Measurements from ENCODE around the gene MYO1D.
A peak's percentile ranks its signal among the peaks of the same experiment; 100 is the strongest.

The MYO1D gene

GRCh38 chr17:32496395-32497073 lies 380.4 kb downstream of the MYO1D start:
- no peak for DNase-seq

GRCh38 chr17:32495359-32496231 lies 381.3 kb downstream of the MYO1D start:
- DNase-seq, result no peak

DNA sequence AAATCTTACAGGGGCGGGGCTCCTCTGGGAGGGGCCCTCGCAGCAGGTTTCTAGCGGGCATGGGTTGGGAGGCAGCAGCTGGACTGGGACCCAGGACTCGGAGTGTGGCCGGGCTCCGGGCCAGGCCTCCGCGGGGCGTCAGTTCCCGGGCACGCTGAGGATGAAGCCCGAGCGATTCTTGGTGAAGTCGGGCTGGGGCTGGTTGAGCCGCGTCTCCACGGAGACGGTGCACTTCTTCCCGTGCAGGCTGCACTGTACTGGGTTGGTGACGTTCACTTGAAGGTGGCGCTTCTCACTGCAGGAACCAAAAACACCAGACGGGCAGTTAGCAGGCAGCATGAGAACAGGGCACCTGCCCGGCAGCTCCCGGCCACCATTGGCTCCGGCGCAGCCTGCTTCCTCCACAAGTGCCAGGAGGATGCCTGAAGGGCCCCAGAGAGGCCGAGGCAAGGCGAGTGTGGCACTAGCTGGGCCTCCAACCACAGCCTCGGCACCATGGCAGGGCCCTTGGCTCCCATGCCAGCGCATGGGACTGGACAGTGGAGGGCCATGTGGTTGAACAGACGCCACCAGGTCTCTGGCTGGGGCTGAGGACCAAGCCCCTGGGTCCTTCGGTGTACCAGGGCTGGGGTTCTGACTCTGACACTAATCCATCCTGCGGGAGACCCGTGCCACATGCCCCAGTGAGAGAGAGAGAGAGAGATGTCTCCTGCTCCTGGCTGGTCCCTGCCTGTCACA lies 382.1 kb downstream of the MYO1D start:
- DNase-seq, result no peak

- no peak for DNase-seq
These were observed 382.9 kb downstream of the MYO1D start for GRCh38 chr17:32493976-32494513.

GRCh38 chr17:32493571-32493970 lies 383.4 kb downstream of the MYO1D start:
- no peak for DNase-seq

DNA sequence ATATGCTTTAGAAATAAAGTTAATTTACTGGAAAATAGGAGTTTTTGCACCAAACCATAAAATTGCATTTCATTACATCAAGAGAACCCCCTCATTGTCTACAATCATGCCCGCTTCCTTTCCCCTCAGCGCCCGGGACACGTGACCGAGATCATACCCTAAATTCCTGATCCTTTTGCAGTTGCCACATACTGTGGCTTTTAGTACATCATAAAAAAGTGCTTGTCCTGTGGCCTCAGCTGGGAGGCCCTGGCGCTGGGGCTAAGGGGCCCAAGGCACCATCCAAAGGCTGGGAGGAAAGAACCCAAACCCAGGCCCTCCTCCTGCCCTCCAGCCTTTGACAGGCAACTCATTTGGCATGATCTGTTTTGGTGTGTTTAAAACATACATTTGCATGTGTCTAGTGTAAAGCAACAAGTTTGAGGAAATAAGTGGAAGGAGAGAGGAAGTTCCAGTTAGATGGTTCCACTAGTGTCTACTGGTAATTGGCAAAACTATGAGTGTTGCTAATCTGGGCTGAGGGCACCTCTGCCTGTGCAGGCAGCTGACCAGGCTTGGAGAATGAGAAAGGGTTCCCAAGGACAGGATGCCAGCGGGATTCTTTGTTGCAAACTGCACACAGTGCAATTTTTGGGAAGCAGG lies 384.2 kb downstream of the MYO1D start:
- no peak for DNase-seq

GRCh38 chr17:32492264-32492589 lies 384.7 kb downstream of the MYO1D start:
- no peak for DNase-seq

DNA sequence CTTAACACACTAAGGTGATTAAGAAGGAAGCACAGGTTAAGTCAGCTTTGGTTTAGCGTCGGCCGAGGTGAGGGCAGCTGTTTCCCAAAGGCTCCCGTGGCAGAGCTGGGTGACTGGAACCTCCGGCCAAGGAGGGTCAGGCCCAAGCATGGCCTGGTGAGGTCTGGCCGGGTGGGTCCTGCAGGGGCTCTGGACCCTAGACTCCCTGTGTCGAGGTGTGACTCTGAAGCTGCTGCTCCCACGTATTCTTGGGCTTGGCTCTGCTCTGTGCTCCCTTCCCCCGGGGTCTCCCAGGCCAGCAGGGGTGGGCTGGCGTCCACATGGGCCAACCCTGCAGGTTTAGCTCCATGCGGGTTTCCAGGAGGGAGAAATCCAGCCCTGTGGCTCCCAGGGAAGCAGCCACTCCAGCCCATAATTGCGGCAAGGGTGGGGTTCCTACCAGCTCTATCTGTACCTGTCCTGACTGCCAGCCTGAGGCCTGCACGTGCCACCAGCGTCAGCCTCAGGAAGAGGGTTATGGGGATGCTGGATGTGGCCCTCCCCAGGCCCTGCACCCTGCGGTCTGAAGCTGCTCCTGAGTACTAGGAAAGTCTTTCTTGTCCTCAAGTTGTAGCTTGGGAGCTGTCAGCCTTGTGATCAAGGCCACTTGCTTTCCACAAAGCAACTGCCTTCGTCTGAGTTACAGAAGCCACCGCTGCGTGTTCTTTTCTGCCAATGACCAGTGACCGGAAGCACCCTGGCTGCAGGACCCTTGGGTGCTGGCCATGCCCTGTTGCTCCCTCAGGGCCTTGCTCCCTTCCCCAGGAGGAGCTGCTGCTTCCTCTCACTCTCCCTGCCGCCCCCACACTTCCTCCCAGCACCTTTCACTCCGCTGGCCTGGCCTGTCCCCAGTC lies 385.3 kb downstream of the MYO1D start:
- DNase-seq, result no peak

- no peak for DNase-seq
These were observed 386.8 kb downstream of the MYO1D start for GRCh38 chr17:32490101-32490482.

DNA sequence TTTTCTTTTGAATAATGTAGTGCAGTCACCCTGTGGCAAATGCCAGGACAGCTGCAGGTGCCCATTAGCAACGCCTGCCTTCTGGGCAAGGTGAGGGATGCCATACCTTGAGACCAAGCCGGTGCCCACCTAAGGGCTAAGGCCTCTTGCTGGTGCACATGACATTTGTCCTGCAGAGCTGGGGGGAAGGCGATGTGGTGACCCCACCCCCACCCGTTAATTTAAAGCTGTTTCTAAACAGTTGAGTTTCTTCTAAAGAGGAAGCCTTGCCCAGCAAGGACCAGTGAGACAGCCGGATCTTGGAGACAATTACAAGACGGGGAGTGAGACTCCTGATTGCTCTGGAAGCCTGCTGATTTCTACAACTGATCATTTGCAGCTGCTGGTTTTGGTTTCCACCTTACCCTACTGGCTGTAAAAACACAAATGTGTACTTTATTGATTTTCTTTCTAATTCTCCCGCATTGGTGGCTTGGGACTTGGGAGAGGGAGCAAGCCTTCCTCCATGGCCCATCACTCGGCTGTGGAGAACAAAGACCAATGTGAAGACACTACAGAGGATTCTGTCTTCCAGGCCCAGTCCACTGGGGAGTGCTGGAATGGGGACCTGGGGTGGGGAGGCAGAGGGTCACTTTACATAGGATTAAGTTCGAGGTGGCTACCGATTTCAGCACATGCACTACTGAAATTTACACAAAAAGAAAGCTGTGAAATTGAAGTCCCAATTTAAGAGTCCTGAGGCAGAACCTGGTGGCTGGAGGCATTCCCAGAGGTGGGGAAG lies 387.4 kb downstream of the MYO1D start:
- DNase-seq, result no peak

- DNase-seq, result no peak
These were observed 388.2 kb downstream of the MYO1D start for GRCh38 chr17:32488604-32489180.

- DNase-seq, result no peak
These were observed 388.8 kb downstream of the MYO1D start for GRCh38 chr17:32488177-32488542.

DNA sequence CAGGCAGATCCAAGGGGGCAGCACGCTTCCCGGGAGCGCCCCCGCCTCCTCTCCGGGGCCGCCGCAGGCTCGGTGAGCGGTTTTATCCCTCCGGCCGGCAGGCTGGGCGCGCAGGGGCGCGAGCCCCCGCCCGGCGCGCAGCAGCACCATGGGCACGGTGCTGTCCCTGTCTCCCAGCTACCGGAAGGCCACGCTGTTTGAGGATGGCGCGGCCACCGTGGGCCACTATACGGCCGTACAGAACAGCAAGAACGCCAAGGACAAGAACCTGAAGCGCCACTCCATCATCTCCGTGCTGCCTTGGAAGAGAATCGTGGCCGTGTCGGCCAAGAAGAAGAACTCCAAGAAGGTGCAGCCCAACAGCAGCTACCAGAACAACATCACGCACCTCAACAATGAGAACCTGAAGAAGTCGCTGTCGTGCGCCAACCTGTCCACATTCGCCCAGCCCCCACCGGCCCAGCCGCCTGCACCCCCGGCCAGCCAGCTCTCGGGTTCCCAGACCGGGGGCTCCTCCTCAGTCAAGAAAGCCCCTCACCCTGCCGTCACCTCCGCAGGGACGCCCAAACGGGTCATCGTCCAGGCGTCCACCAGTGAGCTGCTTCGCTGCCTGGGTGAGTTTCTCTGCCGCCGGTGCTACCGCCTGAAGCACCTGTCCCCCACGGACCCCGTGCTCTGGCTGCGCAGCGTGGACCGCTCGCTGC lies 389.3 kb downstream of the MYO1D start:
- no peak for DNase-seq

GRCh38 chr17:32486701-32487472 lies 390.0 kb downstream of the MYO1D start, which contains the start of gene CDK5R1:
TSS of gene CDK5R1 (plus strand) at chr17:32486993. CDS start at chr17:32487621, 628 bp downstream.
- peak; percentile 76 for DNase-seq

DNA sequence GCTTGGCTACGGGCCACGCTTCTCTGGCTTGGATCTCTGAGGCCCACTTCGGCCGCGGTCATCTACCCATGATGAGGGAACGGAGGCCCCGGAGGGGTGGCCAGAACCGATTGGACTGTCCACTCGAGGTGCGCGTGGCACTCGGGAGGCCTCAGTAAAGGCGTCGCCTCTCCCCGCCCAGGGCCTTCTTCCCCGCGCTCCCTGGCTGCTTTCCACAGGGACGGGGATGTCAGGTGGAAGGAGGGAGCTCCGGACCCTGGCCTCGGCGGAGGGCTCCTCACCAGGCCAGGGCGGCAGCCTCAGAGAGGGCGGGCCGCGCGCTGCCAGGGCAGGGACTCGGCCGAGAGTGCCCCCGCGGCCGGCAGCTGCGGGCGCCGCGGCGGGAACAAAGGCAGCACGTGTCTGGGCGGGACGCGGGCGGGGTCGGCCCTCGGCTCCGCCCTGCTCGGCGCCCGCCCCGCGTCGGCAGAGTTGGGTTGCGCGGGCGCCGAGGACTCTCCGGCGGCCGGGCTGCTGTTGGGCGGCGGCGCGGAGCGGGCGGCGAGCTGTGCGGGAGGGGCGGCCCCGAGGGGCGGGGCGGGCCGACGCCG lies 390.7 kb downstream of the MYO1D start:
- DNase-seq, result peak; percentile 90

DNA sequence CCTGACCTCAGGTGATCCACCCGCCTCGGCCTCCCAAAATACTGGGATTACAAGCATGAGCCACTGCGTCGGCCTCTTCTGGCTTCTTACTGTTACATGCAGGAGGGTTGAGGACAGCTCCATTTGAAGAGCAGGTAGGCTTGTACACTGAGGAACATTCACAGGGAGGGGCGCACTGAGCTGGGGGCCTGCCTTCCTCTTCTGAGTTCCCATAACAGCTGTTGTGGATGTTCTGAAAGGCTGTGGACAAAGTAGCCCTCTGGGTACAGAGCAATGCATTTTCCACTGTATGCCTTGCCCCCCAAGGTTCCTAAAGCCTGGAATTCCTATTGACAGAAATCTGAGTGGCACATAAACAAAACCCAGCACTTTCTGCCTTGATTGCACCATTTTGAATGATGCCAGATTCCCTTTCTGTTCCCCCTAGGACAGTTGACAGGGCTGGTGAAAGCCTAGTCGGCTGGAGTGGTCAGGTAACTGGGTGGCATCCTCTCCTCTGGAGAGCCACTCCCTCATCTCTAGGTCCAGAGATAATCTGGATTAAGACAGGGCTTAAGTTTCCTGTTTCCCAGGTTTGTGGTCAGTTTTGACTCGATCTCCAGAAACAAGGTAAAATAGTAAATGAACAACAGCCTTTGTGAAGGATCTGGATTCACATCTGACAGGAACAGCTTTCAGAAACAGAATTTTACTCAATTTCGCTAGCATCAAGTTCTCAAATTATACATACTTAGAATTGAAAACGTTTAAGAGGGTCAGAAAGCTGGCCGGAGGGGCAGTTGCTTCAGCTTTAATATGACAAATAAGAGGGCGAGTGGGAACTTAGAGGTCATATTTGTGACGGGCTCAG lies 391.4 kb downstream of the MYO1D start:
- DNase-seq, result peak; percentile 32

- DNase-seq, result no peak
These were observed 392.3 kb downstream of the MYO1D start for GRCh38 chr17:32484628-32485027.

DNA sequence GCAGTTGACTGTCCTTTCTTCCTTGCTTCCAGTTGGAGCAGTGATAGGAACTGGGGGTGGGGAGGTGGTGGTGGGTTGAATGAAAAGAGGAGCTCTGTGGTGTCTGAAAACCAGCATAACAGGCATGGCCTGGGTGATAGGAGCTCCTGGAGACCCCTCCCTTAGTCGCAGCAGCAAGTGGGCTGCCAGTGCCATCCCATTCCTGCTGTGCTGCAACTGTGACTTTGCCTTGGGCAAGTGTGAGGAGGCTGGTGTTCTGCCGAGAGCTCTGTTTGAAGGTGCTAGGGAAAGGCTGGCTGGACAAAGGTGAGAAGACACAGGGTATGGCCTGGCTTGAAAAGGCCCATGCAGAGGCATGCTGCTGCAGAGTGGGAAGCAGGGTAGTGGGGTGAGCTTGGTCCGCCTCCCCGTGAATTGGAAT lies 392.9 kb downstream of the MYO1D start:
- DNase-seq, result no peak

Data from midbrain (tissue), 1 donor.